Measurements from ENCODE around the gene CELA3A.
"Not testable (repeated sequence)": the region's sequence is repeated elsewhere in the genome, so short reads cannot be mapped to it uniquely, and the experiment has no call there.

The CELA3A gene

GRCh38 chr1:22018583-22019559, 17.4 kb downstream of the CELA3A start:
- peak in 1 of 2 donors; percentile 54 for DNase-seq (ENCODE audit: low read depth in 2 of 2)

DNA sequence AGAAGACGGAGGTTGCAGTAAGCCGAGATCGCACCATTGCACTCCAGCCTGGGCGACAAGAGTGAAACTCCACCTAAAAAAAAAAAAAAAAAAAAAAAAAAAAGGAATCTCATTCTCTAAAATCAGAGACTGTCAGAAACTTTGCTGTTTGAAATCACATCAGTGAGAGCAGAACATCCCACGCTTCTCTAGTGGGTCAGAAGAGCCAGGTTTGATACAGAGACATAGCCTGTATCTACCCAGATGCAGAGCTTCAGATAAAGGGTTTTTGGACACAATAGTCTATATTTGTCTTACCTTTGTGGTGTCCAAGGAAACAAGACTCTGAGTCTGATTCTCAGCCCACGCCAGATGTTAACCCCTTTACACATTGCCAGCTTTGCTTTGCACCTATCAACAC, 19.6 kb downstream of the CELA3A start:
- DNase-seq (ENCODE audit: low read depth in 2 of 2): no peak

DNA sequence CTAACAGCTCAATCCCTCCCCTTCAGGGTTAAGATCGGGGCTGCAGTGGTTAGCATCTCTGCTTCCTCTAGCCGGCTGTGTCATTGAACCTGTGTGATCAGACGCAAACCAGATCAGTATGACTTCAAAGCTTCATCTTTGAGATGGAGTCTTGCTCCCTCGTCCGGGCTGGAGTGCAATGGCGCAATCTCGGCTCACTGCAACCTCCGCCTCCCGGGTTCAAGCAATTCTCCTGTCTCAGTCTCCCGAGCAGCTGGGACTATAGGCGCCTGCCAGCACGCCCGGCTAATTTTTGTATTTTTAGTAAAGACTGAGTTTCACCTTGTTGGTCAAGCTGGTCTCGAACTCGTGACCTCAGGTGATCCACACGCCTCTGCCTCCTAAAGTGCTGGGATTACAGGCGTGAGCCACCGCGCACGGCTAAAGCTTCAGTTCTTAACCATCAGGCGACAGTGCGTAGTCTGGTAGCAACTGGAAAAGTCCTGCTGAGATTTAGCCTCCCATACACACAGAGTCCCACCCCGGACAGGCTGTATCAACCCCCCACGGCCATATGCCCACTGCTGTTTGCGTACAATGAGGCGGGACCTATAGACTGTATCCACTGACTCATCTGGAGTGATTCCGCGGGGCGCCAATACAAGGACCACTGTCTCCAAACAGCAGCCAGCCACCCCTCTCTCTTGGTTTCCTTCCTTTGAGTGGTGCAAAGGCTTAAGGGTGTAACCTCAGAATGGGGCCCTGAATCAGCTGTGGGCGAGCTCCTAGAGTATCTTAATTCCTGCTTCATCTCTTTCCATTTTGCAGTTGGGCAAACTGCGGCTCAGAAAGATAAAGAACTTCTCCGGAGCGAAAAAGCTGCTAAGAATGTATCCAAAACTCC, 23.3 kb downstream of the CELA3A start:
- DNase-seq (ENCODE audit: low read depth in 2 of 2): peak; percentile 69 to 71

DNA sequence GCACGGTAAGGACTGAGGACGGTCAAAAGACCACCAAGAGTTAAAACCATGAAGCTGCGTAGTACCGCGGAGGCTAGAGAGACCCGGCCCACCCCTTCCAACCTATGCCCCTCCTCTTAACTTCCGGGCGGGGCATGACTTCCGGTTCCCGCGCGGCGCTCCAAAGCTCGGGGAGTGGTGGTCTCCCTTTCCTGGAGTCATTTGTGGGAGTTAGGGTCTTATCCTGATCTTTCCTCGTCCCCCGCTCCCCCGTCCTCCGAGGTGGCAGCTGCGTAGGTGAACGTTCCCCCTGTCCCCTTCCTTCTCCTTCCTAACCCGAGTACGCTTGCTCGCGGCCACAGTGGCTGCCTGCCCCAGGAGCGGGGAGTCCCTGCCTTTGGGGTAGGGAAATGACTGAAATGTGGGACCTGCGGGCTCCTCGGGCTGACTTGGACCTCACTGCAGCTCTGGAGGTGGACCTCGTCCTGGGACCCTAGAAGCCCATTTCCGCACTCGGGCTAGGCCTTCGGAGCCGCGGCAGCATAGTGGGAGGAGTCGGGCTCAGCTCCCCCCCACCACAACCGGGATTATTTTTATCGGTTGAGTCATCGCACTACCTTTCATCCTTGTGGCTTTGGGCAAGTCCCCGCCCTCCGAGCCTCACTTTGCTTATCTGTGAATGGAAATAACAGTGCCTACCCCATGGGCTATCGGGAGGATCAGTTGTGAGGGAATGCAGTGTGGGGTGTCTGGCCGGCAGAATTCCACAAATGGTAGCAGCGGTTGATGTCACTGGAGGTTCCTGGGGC, 24.1 kb downstream of the CELA3A start:
- peak; percentile 84 to 86 for DNase-seq (ENCODE audit: low read depth in 2 of 2)

DNA sequence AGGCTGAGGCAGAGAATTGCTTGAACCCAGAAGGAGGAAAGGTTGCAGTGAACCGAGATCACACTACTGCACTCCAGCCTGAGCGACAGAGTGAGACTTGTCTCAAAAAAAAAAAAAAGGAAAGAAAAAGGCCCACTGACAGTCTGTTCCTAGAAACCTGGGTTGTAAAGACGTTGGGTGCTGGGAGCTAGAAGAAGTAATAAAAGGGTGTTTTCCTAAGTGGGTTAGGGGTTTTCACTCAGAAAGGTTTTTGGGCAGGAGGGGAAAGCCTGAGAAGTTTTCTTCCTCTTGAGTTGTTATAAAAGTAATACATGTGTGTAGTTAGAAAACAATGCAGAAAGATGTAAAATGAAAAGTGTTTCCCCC, 25.4 kb downstream of the CELA3A start:
- DNase-seq (ENCODE audit: low read depth in 2 of 2): no peak

DNA sequence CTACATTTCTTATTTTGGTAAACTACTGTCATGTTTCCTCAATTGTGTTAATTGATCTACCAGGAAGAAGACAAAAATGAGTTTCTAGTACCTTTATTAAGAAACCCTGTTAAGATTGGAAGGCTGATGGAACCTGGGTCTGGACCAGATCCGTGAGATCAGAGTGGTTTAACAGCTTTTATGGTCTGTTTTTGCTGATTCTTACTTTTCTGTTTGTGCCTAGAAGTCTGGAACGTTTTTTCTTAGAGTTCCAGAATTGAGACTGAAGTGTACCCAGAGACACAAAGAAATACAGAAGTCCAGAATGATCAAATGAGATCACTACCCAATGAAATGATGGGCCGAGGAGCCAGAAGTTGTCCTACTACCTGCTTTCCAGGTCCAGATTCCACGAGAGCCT, 28.6 kb downstream of the CELA3A start:
- DNase-seq (ENCODE audit: low read depth in 2 of 2): no peak

DNA sequence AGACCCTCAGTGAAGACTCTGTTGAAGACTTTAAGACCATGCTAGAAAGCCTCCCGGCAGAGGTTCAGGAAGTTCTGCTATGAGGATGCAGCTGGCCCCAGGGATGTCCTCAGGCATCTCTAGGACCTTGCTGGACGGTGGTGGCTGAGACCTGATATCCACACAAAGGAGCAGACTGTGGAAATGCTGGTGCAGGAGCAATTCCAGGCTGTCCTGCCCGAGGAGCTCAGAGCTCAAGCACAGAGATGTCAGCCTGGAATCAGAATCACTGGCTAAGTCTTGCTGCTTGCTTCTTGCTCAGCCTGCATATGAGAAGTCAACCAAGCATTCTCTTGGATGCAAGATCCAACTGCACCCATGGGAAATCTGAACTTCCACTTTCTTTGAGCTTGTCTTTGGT, 29.0 kb downstream of the CELA3A start:
- no peak for DNase-seq (ENCODE audit: low read depth in 2 of 2)

DNA sequence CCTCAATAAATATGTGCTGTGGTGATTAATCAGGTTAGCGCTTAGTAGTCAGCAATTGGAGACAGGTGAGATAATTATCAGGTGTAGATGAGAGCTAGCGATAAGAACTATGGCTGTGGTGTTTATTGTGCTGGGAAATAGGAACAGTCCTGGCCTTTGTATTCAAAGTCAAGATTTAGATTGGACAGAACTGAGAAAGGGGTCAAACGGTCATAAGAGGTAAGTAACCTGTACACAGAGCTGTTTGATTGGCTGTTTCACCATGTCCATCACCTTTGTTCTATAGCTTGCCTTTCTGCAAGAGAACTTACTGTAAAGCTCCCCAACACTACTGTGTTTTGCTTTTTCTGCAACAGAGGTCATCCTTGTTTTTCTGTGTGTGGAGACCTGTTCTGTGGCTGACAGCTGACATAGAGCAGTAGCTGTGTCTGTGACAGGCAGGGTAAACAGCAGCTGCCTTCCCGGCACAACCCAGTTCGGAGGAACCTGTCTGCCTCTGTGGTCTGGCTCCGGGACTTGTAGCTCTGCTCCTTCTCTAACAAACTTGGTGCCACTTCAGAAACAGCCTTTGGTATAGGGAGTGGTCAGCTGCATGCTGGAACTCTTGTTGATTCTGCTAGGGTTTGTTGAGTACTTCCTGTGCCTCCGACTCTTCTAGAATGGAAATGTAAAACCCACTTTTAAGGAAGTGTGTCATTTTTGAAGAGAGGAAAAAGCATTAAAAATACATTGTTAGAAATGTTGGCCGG, 29.9 kb downstream of the CELA3A start:
- no peak for DNase-seq (ENCODE audit: low read depth in 2 of 2)

- DNase-seq (ENCODE audit: low read depth in 2 of 2): not testable (repeated sequence)
These were observed 33.4 kb downstream of the CELA3A start for GRCh38 chr1:22034834-22035233.

DNA sequence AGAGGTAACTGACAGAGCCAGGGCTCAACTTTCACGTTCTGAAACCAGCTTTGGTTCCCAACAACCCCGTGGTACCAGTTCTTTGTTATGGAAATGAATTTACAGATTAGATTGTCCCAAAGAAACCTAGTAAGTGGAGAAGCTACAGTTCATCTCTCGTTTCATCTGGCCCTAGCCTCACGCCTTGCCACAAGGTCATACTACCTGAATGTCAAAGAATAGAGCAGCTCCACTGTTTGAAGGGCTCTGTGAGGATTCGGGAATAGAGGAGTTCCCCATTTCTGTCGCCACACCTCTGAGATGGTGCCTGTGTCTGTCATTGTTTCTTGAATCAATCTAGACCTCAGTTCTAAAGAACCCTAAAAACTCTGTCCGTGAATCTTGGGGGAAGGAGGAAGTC, 36.1 kb downstream of the CELA3A start:
- DNase-seq (ENCODE audit: low read depth in 2 of 2): no peak

GRCh38 chr1:22038036-22038435, 36.6 kb downstream of the CELA3A start:
- no peak for DNase-seq (ENCODE audit: low read depth in 2 of 2)

- DNase-seq (ENCODE audit: low read depth in 2 of 2): peak; percentile 83 to 86
These were observed 38.3 kb downstream of the CELA3A start for GRCh38 chr1:22039594-22040285.

DNA sequence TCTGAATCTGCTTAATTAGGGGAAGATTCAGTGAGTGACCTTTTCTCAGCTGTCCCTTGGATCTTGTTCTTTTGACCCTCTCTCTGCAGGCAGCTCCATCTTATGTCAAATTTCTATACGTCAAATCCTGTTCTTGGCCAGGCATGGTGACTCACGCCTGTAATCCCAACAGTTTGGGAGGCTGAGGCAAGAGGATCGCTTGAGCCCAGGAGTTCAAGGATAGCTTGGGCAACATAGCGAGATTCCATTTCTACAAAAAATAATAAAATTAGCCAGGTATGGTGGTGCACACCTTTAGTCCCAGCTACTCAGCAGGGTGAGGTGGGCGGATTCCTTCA, 38.8 kb downstream of the CELA3A start:
- DNase-seq (ENCODE audit: low read depth in 2 of 2): no peak

GRCh38 chr1:22041505-22041904, 40.0 kb downstream of the CELA3A start:
- no peak for DNase-seq (ENCODE audit: low read depth in 2 of 2)

DNA sequence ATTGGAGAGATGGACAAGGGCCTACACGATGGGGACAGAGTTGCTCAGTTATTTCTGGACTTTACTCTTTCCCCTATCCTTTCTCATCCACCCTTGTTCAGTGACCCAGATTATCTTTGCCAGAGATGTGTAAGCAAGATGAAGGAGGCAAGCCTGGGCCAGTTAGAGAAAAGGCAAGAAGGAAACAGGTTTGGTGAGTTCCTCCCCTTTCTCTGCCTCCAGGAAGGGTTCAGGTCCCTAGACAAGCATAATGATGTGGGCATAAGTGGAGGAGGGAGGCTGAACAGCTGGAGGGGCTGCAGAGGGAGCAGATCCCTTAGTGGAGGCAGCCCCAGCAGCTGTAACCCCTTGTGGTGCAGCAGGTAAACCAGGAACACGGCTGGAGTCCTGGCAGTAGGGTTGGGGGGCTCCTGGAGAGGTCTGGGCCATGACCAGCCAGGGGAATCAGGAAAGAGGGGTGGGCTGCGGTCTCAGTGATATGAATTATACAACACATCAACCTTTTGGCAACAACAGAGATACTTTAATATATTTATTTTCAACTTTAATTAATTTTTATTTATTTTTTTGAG, 41.8 kb downstream of the CELA3A start:
- no peak for DNase-seq (ENCODE audit: low read depth in 2 of 2)

DNA sequence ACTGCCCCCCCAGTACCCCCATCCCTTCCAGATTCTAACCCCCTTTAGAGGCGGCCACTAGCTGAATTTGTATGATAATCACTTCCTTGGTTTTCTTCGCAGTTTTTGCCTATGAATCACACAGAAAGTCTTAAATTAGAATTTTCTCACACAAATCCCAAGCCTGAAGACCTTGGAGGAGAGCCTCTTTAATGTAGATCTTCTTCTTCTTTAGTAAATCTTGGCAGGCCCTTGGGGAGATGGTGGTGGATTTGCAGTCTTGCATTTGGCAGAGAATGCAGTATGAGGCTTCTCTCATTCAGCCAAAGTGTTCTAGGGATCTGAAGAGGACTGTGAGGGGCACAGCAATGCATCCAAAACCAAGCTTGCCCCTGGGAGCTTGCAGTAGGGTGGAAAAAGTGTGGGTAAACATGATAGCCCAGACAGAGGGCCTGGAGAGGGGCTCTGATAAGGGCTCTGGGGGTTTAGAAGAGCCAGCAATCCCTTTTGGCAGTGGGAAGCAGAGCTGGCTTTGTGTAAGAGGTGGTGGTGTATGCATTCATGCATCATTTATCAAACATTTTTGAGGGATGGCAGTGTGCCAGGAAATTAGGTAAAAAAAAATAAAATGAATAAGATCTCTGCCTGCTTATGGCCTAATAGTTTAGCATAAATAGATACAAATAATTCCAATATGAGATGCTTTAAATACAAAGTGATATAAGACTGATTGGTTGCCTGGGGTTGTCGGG, 43.4 kb downstream of the CELA3A start:
- DNase-seq (ENCODE audit: low read depth in 2 of 2): no peak

DNA sequence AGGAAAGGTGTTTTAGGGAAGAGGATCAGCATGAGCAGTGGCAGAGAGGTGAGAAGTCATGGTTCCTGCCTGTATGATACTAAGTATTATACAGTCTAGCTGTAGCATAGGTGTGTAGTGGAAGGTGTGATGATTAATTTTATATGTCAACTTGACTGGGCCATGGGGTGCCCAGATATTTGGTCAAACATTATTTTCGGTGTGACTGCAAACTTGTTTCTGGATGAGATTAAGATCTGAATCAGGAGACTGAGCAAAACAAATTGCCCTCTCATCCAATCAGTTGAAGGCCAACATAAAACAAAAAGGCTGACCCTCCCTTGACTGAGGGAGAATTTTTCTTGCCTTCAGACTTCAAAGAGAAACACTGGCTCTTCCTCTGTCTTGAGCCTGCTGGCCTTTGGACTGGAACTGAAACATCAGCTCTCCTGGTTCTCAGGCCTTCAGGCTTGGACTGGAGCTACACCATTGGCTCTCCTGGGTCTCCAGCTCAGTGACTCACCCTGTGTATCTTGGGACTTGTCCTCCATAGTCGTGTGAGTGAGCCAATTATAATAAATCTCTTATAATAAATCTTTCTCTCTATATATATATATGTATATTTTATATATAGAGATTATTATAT, 44.3 kb downstream of the CELA3A start:
- no peak for DNase-seq (ENCODE audit: low read depth in 2 of 2)

- peak in 1 of 2 donors; percentile 45 for DNase-seq (ENCODE audit: low read depth in 2 of 2)
These were observed 47.1 kb downstream of the CELA3A start for GRCh38 chr1:22048351-22049192.
